Keratinocyte (primary cell): ENCODE measurements around the gene SHROOM3.

Source experiments
- CTCF ChIP-seq, 3 experiments: IDR thresholded peaks in 1 of 3; conservative IDR thresholded peaks in 1 of 3; optimal IDR thresholded peaks in 1 of 3; 2 replicates in 2 of 3; 3 replicates in 1 of 3; pipeline versions ENCODE3 to v1.5.1; 2011; ENCODE audit warnings: low read length in 3 of 3, mild to moderate bottlenecking in 3 of 3, moderate library complexity in 2 of 3, control low read depth in 1 of 3, inconsistent platforms in 1 of 3; ENCODE audit not compliant: insufficient read depth in 2 of 3; ENCODE audit errors: extremely low read depth in 1 of 3
- EZH2 ChIP-seq: IDR thresholded peaks from one replicate; pipeline ENCODE4 v1.6.1; 2012; ENCODE audit warnings: inconsistent platforms, mild to moderate bottlenecking, low read length, moderate library complexity

- TF ChIP-seq CTCF (optimal IDR thresholded peaks at IDR 0.05 in 1 of 3, IDR thresholded peaks at IDR 0.05 in 1 of 3, conservative IDR thresholded peaks at IDR 0.05 in 1 of 3; ENCODE audit: extremely low read depth in 1 of 3, insufficient read depth in 2 of 3, low read length in 3 of 3), result no peak
- no peak for TF ChIP-seq EZH2
These were observed 257.0 kb downstream of the SHROOM3 start for GRCh38 chr4:76691807-76692582.
